H9 (cell line): Measurements from ENCODE around the gene NPR1. TPM values are rescaled to one million over a fixed set of nuclear protein-coding genes. Genes with fewer than 3 reads are reported as not detected.
A peak's percentile ranks its signal among the peaks of the same experiment; 100 is the strongest.

Experiments
- DNase-seq: peaks from one replicate; pipeline ENCODE4 v3.0.0-alpha.2; 2017
- H2AFZ ChIP-seq: one replicate; pipeline ENCODE4 v1.6.1; 2013; ENCODE audit warnings: mild to moderate bottlenecking, low read length, control low read depth, moderate library complexity
- H2AK5ac ChIP-seq: 2 replicates; pipeline ENCODE4 v1.6.1; 2013; ENCODE audit warnings: low read length, control low read depth, mixed read lengths; ENCODE audit not compliant: insufficient read length
- H2BK120ac ChIP-seq: one replicate; pipeline ENCODE4 v1.6.1; 2013; ENCODE audit warnings: low read depth, mild to moderate bottlenecking, low read length, control low read depth, inconsistent platforms; ENCODE audit not compliant: poor library complexity, severe bottlenecking
- H2BK12ac ChIP-seq: 2 replicates; pipeline ENCODE4 v1.6.1; 2013; ENCODE audit warnings: low read length, control low read depth, mixed read lengths, low read depth; ENCODE audit not compliant: insufficient read length
- H2BK15ac ChIP-seq: 2 replicates; pipeline ENCODE4 v1.6.1; 2013; ENCODE audit warnings: low read depth, low read length, control low read depth
- H2BK20ac ChIP-seq: one replicate; pipeline ENCODE4 v1.6.1; 2013; ENCODE audit warnings: low read depth, mild to moderate bottlenecking, low read length, control low read depth, inconsistent platforms; ENCODE audit not compliant: poor library complexity, severe bottlenecking
- H2BK5ac ChIP-seq: 2 replicates; pipeline ENCODE4 v1.6.1; 2013; ENCODE audit warnings: low read length, control low read depth, mixed read lengths; ENCODE audit not compliant: insufficient read length
- H3K14ac ChIP-seq: 2 replicates; pipeline ENCODE4 v1.6.1; 2013; ENCODE audit warnings: low read length, control low read depth; ENCODE audit not compliant: insufficient read depth
- H3K18ac ChIP-seq: 2 replicates; pipeline ENCODE4 v1.6.1; 2013; ENCODE audit warnings: low read depth, mild to moderate bottlenecking, mixed read lengths, low read length, control low read depth; ENCODE audit not compliant: insufficient read length
- H3K23ac ChIP-seq: 2 replicates; pipeline ENCODE4 v1.6.1; 2013; ENCODE audit warnings: low read length, control low read depth, mixed read lengths, low read depth; ENCODE audit not compliant: insufficient read length
- H3K23me2 ChIP-seq: 2 replicates; pipeline ENCODE4 v1.6.1; 2013; ENCODE audit warnings: low read depth, mild to moderate bottlenecking, mixed read lengths, low read length, control low read depth; ENCODE audit not compliant: insufficient read length, poor library complexity, severe bottlenecking
- H3K27ac ChIP-seq: 2 replicates; pipeline ENCODE4 v1.5.1; 2013; ENCODE audit warnings: low read length, control low read depth, mixed read lengths, low read depth; ENCODE audit not compliant: insufficient read length
- H3K27me3 ChIP-seq: 2 replicates; pipeline ENCODE4 v1.6.1; 2013; ENCODE audit warnings: low read length, control low read depth, inconsistent platforms; ENCODE audit not compliant: insufficient read depth
- H3K4ac ChIP-seq: 2 replicates; pipeline ENCODE4 v1.6.1; 2013; ENCODE audit warnings: low read depth, mild to moderate bottlenecking, control low read depth, inconsistent platforms, low read length, moderate library complexity
- H3K4me1 ChIP-seq: 2 replicates; pipeline ENCODE4 v1.6.1; 2013; ENCODE audit warnings: low read length, control low read depth, inconsistent platforms; ENCODE audit not compliant: insufficient read depth
- H3K4me2 ChIP-seq: 2 replicates; pipeline ENCODE4 v1.6.1; 2013; ENCODE audit warnings: low read length, control low read depth, mixed read lengths; ENCODE audit not compliant: insufficient read length, insufficient read depth
- H3K56ac ChIP-seq: 2 replicates; pipeline ENCODE4 v1.6.1; 2013; ENCODE audit warnings: low read depth, mild to moderate bottlenecking, mixed read lengths, low read length, control low read depth; ENCODE audit not compliant: insufficient read length
- H3K79me1 ChIP-seq: 2 replicates; pipeline ENCODE4 v1.6.1; 2013; ENCODE audit warnings: low read depth, mild to moderate bottlenecking, moderate library complexity, low read length, control low read depth, inconsistent platforms; ENCODE audit not compliant: insufficient read depth, poor library complexity, severe bottlenecking
- H3K79me2 ChIP-seq: 2 replicates; pipeline ENCODE4 v1.6.1; 2013; ENCODE audit warnings: low read length, control low read depth, inconsistent platforms; ENCODE audit not compliant: insufficient read depth
- H3K9ac ChIP-seq: 2 replicates; pipeline ENCODE4 v1.6.1; 2013; ENCODE audit warnings: low read length, control low read depth, mixed read lengths; ENCODE audit not compliant: insufficient read length; ENCODE audit errors: extremely low read depth
- H3K9me3 ChIP-seq: one replicate; pipeline ENCODE4 v1.6.1; 2013; ENCODE audit warnings: low read depth, low read length, inconsistent platforms; ENCODE audit not compliant: control insufficient read depth
- H3T11ph ChIP-seq: one replicate; pipeline ENCODE4 v1.6.1; 2013; ENCODE audit warnings: mild to moderate bottlenecking, low read length, control low read depth, inconsistent platforms
- H4K20me1 ChIP-seq: one replicate; pipeline ENCODE4 v1.6.1; 2013; ENCODE audit not compliant: control insufficient read depth, insufficient read length, insufficient read depth
- H4K5ac ChIP-seq: 2 replicates; pipeline ENCODE4 v1.6.1; 2013; ENCODE audit warnings: low read depth, mild to moderate bottlenecking, mixed read lengths, low read length, control low read depth; ENCODE audit not compliant: insufficient read length
- H4K8ac ChIP-seq: replicated peaks from 2 replicates; pipeline ENCODE4 v1.6.1; 2013; ENCODE audit warnings: low read length, control low read depth, mixed read lengths, low read depth; ENCODE audit not compliant: insufficient read length
- H4K91ac ChIP-seq: 2 replicates; pipeline ENCODE4 v1.6.1; 2013; ENCODE audit warnings: low read depth, mild to moderate bottlenecking, moderate library complexity, mixed read lengths, low read length, control low read depth; ENCODE audit not compliant: insufficient read length
- H3K27ac Mint-ChIP-seq, 3 experiments: 2 replicates in 2 of 3; 3 replicates in 1 of 3; pipeline ENCODE4 v1.8.0; 2020 to 2021; ENCODE audit warnings: mixed read lengths in 3 of 3, mild to moderate bottlenecking in 1 of 3, moderate library complexity in 1 of 3
- H3K27me3 Mint-ChIP-seq: 2 replicates; pipeline ENCODE4 v1.8.0; 2021; ENCODE audit warnings: low read depth, mild to moderate bottlenecking, moderate library complexity, mixed read lengths
- H3K36me3 Mint-ChIP-seq, 3 experiments: 2 replicates in 2 of 3; 3 replicates in 1 of 3; pipeline ENCODE4 v1.8.0; 2020 to 2021; ENCODE audit warnings: low read depth in 3 of 3, mixed read lengths in 3 of 3; ENCODE audit not compliant: insufficient read depth in 1 of 3
- H3K4me1 Mint-ChIP-seq, 2 experiments: 2 replicates each; pipeline ENCODE4 v1.8.0; 2020; ENCODE audit warnings: mixed read lengths in 2 of 2
- H3K4me3 Mint-ChIP-seq, 2 experiments: 2 replicates in 1 of 2; 3 replicates in 1 of 2; pipeline ENCODE4 v1.8.0; 2020 to 2021; ENCODE audit warnings: mild to moderate bottlenecking in 2 of 2, mixed read lengths in 2 of 2, moderate library complexity in 1 of 2
- H3K9me3 Mint-ChIP-seq, 2 experiments: 2 replicates in 1 of 2; 3 replicates in 1 of 2; pipeline ENCODE4 v1.8.0; 2020; ENCODE audit warnings: mild to moderate bottlenecking in 2 of 2, mixed read lengths in 2 of 2, moderate library complexity in 1 of 2
- WGBS: extraction: QIAGEN DNeasy Blood & Tissue Kit; methylation state at CpG from one replicate; pipeline ENCODE4 v1.1.7; 2013; ENCODE audit warnings: missing lambda C conversion rate, low lambda C conversion rate, mixed read lengths; ENCODE audit not compliant: insufficient read length; ENCODE audit errors: extremely low coverage; 5-methylcytosine and 5-hydroxymethylcytosine counted together
- total RNA-seq: library from RNA; stranded (reverse); gene quantifications from 2 replicates; pipeline ENCODE4 v1.2.1, GENCODE V29; 2021
- TF ChIP-seq, protein P1 (sequence below): fragments of 200-600 bp; sonication (generic); conservative IDR thresholded peaks from 3 replicates; pipeline ENCODE4 v1.8.0; 2021; ENCODE audit warnings: antibody characterized with exemption, mild to moderate bottlenecking

Gene NPR1
- total RNA-seq, 1 experiment from 2014 or later, result 8.6 TPM

DNA sequence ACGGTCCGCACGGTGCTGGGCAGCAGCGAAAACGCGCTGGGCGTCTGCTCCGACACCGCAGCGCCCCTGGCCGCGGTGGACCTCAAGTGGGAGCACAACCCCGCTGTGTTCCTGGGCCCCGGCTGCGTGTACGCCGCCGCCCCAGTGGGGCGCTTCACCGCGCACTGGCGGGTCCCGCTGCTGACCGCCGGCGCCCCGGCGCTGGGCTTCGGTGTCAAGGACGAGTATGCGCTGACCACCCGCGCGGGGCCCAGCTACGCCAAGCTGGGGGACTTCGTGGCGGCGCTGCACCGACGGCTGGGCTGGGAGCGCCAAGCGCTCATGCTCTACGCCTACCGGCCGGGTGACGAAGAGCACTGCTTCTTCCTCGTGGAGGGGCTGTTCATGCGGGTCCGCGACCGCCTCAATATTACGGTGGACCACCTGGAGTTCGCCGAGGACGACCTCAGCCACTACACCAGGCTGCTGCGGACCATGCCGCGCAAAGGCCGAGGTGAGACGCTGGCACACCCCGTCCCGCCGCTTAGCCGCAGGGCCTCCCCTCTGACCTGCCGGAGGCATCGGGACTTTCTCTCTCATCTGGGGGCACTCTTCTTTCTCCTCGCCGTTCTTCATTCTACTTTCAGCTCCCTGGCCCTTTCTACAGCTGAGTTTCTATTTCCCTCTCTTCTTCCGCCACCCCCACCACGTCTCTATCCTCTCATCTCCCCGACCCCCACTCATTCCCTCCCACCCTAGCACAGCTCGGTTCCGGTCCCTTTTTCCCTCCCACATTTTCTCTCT is 1.0 kb downstream of the NPR1 start:
- Mint-ChIP-seq H3K27ac (no peak overlapping the region), H3K4me1 (peaks cover 23 to 24% of the 10 kb centered on the region in 2 experiments), H3K4me3 (peak overlapping the region; percentile 74 to 86), H3K36me3 (peaks cover 0 to 19% (median 8%) of the 10 kb centered on the region in 3 experiments; a peak in 3 of 7 replicates), H3K27me3 (peaks cover 44% of the 10 kb centered on the region), H3K9me3 (no peaks in the 10 kb centered on the region)
- TF ChIP-seq, protein P1, sequence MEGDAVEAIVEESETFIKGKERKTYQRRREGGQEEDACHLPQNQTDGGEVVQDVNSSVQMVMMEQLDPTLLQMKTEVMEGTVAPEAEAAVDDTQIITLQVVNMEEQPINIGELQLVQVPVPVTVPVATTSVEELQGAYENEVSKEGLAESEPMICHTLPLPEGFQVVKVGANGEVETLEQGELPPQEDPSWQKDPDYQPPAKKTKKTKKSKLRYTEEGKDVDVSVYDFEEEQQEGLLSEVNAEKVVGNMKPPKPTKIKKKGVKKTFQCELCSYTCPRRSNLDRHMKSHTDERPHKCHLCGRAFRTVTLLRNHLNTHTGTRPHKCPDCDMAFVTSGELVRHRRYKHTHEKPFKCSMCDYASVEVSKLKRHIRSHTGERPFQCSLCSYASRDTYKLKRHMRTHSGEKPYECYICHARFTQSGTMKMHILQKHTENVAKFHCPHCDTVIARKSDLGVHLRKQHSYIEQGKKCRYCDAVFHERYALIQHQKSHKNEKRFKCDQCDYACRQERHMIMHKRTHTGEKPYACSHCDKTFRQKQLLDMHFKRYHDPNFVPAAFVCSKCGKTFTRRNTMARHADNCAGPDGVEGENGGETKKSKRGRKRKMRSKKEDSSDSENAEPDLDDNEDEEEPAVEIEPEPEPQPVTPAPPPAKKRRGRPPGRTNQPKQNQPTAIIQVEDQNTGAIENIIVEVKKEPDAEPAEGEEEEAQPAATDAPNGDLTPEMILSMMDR, result peak; percentile 42; the same call in 2 of the 3 replicates
- no peak overlapping the region for H3T11ph ChIP-seq
- H4K20me1 ChIP-seq, result no peaks in the 10 kb centered on the region
- no peak overlapping the region for H4K5ac ChIP-seq
- H3K4me1 ChIP-seq, result no peaks in the 10 kb centered on the region
- H3K9me3 ChIP-seq, result no peaks in the 10 kb centered on the region
- H4K8ac ChIP-seq, result no peak overlapping the region
- H3K9ac ChIP-seq, result no peak overlapping the region
- H2BK5ac ChIP-seq, result no peak overlapping the region
- no peak overlapping the region for H3K56ac ChIP-seq
- H3K18ac ChIP-seq, result no peak overlapping the region
- no peak overlapping the region for H2BK15ac ChIP-seq
- WGBS, result no CpG with 5 or more reads among the region's 73 CpGs
- H3K4me2 ChIP-seq, result peak overlapping the region; percentile 65
- peaks cover 3% of the 10 kb centered on the region; the same call in 1 of the 2 replicates for H3K27me3 ChIP-seq
- no peaks in the 10 kb centered on the region for H3K79me1 ChIP-seq
- no peak overlapping the region for H2BK12ac ChIP-seq
- H3K23me2 ChIP-seq, result peaks cover 26% of the 10 kb centered on the region
- H2AK5ac ChIP-seq, result no peak overlapping the region
- H2AFZ ChIP-seq, result no peak overlapping the region
- H3K14ac ChIP-seq, result no peak overlapping the region; the same call in 1 of the 2 replicates
- H3K27ac ChIP-seq, result no peak overlapping the region
- DNase-seq, result no peak
- H2BK120ac ChIP-seq, result no peak overlapping the region
- H3K4ac ChIP-seq, result no peak overlapping the region
- H2BK20ac ChIP-seq, result no peak overlapping the region
- no peak overlapping the region for H4K91ac ChIP-seq
- H3K23ac ChIP-seq, result no peak overlapping the region
- H3K79me2 ChIP-seq, result no peaks in the 10 kb centered on the region
